Inflammatory macrophage treated with lipopolysaccharide for 4 hours (primary cell): Measurements from ENCODE around the gene ARMC6.

Experiments used
- DNase-seq: peaks from one replicate; pipeline ENCODE4 v3.0.0-alpha.2; 2020

The ARMC6 gene

GRCh38 chr19:19033426-19034203 is at the start of gene ARMC6, which contains the start of gene SUGP2:
ARMC6 (plus strand) TSS chr19:19033603; CDS start chr19:19034210, 607 bp downstream.
SUGP2 (minus strand) TSS chr19:19033517; CDS start chr19:19031071, 2,446 bp downstream.
- peak; percentile 90 for DNase-seq

GRCh38 chr19:18984251-18984650 is 49.2 kb upstream of the ARMC6 start:
- DNase-seq: no peak

GRCh38 chr19:18985257-18985656 is 48.1 kb upstream of the ARMC6 start:
- DNase-seq: peak; percentile 71

- DNase-seq: no peak
These were observed 45.9 kb upstream of the ARMC6 start for GRCh38 chr19:18987456-18987855.

- DNase-seq: no peak
These were observed 44.1 kb upstream of the ARMC6 start for GRCh38 chr19:18989316-18989715.

- no peak for DNase-seq
These were observed 43.2 kb upstream of the ARMC6 start for GRCh38 chr19:18990128-18990708.

- no peak for DNase-seq
These were observed 42.4 kb upstream of the ARMC6 start for GRCh38 chr19:18991006-18991405.

- no peak for DNase-seq
These were observed 41.9 kb upstream of the ARMC6 start for GRCh38 chr19:18991468-18991867.

- no peak for DNase-seq
These were observed 40.7 kb upstream of the ARMC6 start for GRCh38 chr19:18992696-18993095.

GRCh38 chr19:18993115-18993514 is 40.3 kb upstream of the ARMC6 start:
- DNase-seq: no peak

GRCh38 chr19:18995804-18996241 is 37.6 kb upstream of the ARMC6 start:
- DNase-seq: peak; percentile 91

GRCh38 chr19:18996351-18996750 is 37.1 kb upstream of the ARMC6 start:
- no peak for DNase-seq

- no peak for DNase-seq
These were observed 36.5 kb upstream of the ARMC6 start for GRCh38 chr19:18996796-18997394.

- no peak for DNase-seq
These were observed 35.1 kb upstream of the ARMC6 start for GRCh38 chr19:18998276-18998675.

GRCh38 chr19:18999016-18999758 is 34.2 kb upstream of the ARMC6 start:
- DNase-seq: no peak

- DNase-seq: no peak
These were observed 33.3 kb upstream of the ARMC6 start for GRCh38 chr19:18999896-19000620.

GRCh38 chr19:19004144-19004543 is 29.3 kb upstream of the ARMC6 start:
- DNase-seq: no peak

- DNase-seq: no peak
These were observed 27.2 kb upstream of the ARMC6 start for GRCh38 chr19:19006213-19006612.

- no peak for DNase-seq
These were observed 23.5 kb upstream of the ARMC6 start for GRCh38 chr19:19009951-19010350.

- DNase-seq: no peak
These were observed 22.9 kb upstream of the ARMC6 start for GRCh38 chr19:19010551-19010950.

GRCh38 chr19:19021115-19021514 is 12.3 kb upstream of the ARMC6 start:
- DNase-seq: no peak

- DNase-seq: no peak
These were observed 10.9 kb upstream of the ARMC6 start for GRCh38 chr19:19022380-19022961.
